ENCODE results near the gene RNASE1.
"Not testable (repeated sequence)": the region's sequence is repeated elsewhere in the genome, so short reads cannot be mapped to it uniquely, and the experiment has no call there.

RNASE1 gene

DNA sequence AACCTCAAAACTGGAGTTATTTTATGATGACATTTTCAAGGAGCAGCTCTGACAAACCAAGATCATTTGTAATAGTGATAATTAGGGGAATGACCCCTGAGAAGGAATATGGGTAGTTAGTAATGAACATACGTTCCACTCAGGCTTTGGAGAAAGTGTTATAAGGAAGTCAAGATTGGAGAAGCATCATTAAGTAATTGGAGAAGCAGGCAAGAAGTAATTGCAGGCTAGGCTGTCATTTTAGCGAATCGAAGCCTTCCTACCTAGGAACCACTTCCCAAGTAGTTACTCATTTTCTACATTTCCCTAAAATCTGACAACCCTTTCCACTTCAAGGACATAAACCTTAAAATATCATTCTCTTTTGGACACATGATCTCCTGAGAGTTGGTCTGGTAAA, 33.2 kb downstream of the RNASE1 start:
- no peak for DNase-seq

GRCh38 chr14:20768593-20768892, 34.1 kb downstream of the RNASE1 start:
- DNase-seq: no peak

DNA sequence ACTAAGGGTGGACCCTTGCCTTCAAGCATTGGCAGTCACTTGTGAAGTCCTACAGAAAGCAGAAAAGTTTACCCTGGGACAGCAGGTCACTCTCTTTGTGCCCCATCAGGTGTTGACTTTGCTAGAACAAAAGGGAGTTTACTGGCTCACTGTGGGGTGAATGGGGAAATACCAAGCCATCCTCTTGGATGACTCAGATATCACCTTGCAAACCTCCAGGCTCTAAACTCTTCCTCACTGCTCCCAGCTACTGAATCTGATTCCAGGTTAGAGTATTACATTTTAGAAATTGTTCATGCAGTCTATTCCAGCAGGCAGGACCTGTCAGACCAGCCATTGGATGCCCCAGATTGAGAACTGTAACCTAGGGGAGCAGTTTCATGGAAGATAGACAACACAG, 41.7 kb downstream of the RNASE1 start:
- DNase-seq: no peak

DNA sequence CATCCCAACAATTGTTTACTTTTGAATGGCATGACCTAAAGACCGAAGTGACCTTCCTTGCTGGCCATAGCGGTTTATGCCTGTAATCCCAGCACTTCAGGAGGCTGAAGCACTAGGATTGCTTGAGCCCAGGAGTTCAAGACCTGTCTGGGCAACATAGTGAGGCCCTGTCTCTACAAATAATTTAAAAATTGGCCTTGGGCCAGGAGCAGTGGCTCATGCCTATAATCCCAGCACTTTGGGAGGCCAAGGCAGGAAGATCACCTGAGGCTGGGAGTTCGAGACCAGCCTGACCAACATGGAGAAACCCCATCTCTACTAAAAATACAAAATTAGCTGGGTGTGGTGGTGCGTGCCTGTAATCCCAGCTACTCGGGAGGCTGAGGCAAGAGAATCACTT, 43.2 kb downstream of the RNASE1 start:
- not testable (repeated sequence) for DNase-seq

- no peak for DNase-seq
These were observed 44.7 kb downstream of the RNASE1 start for GRCh38 chr14:20757965-20758364.

DNA sequence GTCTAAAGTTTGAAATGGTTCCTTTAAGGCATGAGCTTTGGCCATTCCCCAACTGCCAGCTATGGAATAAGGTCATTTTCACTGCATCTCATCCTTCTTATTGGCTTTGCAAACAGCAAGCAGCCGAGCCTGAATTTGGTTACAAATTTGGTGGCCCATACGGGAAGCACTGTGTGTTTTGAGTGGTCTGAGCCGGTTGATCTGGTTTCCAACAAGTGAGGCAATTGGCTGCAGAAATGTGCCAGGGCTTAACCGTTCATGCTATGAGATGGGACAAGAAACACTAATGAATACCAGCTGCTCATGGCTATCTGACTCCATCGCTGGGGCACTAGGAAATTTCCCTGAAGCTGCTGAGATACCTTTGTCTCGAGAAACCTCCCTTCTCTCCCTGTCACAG, 47.6 kb downstream of the RNASE1 start:
- no peak for DNase-seq

GRCh38 chr14:20754308-20754707, 48.3 kb downstream of the RNASE1 start:
- no peak for DNase-seq

- DNase-seq: no peak
These were observed 50.6 kb downstream of the RNASE1 start for GRCh38 chr14:20751963-20752562.
